Cardiac fibroblast (primary cell): ENCODE data around the gene POLR1E.
A peak's percentile ranks its signal among the peaks of the same experiment; 100 is the strongest.
"Not testable (repeated sequence)": the region's sequence is repeated elsewhere in the genome, so short reads cannot be mapped to it uniquely, and the experiment has no call there.

ENCODE experiments used
- DNase-seq, 2 donors: peaks; one replicate each; pipeline versions ENCODE4 v3.0.0 to v3.0.0-alpha.2; 2010; ENCODE audit warnings: low read depth in 2 of 2
- H3K4me3 ChIP-seq, 2 donors: replicated peaks in 1 of 2; 1 replicate in 1 of 2; 2 replicates in 1 of 2; pipeline ENCODE4 v1.5.1; 2011; ENCODE audit warnings: low read depth in 2 of 2, low read length in 2 of 2, mild to moderate bottlenecking in 2 of 2, moderate library complexity in 1 of 2
- TF ChIP-seq, protein P1 (sequence below): IDR thresholded peaks from one replicate; pipeline ENCODE4 v1.5.1; 2011; ENCODE audit warnings: low read depth, mild to moderate bottlenecking, low read length, inconsistent platforms

The POLR1E gene

GRCh38 chr9:37471942-37472684, 13.6 kb upstream of the POLR1E start:
- peak; percentile 90 for DNase-seq
- peak overlapping the region; percentile 17 to 29 for H3K4me3 ChIP-seq
- TF ChIP-seq, protein P1, sequence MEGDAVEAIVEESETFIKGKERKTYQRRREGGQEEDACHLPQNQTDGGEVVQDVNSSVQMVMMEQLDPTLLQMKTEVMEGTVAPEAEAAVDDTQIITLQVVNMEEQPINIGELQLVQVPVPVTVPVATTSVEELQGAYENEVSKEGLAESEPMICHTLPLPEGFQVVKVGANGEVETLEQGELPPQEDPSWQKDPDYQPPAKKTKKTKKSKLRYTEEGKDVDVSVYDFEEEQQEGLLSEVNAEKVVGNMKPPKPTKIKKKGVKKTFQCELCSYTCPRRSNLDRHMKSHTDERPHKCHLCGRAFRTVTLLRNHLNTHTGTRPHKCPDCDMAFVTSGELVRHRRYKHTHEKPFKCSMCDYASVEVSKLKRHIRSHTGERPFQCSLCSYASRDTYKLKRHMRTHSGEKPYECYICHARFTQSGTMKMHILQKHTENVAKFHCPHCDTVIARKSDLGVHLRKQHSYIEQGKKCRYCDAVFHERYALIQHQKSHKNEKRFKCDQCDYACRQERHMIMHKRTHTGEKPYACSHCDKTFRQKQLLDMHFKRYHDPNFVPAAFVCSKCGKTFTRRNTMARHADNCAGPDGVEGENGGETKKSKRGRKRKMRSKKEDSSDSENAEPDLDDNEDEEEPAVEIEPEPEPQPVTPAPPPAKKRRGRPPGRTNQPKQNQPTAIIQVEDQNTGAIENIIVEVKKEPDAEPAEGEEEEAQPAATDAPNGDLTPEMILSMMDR, result no peak

GRCh38 chr9:37473982-37474381, 11.8 kb upstream of the POLR1E start:
- not testable (repeated sequence) for DNase-seq, H3K4me3 ChIP-seq

DNA sequence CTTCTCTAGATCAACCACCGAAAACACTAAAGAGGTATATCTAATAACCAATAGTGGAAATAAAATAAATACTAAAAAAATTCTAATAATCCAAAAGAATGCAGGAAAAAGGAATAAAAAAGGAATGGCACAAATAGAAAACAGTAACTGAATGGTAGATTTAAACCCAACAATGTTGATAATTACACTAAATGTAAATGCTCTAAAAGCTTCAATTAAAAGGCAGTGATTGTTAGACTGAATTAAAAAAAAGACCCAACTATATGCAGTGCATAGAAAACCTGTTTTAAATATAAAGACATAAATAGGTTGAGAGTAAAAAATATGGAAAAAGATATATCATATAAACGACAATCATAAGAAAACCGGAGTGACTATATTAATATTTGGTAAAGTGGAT, 11.3 kb upstream of the POLR1E start:
- DNase-seq, result no peak
- no peak overlapping the region for H3K4me3 ChIP-seq
- TF ChIP-seq, protein P1, result no peak

- DNase-seq, result no peak
- TF ChIP-seq, protein P1, result no peak
- no peak overlapping the region for H3K4me3 ChIP-seq
Measured at GRCh38 chr9:37476930-37477329, 8.8 kb upstream of the POLR1E start.

GRCh38 chr9:37477443-37477842, 8.3 kb upstream of the POLR1E start:
- not testable (repeated sequence) for H3K4me3 ChIP-seq, DNase-seq

- H3K4me3 ChIP-seq, DNase-seq: not testable (repeated sequence)
Measured at GRCh38 chr9:37477987-37478619, 7.6 kb upstream of the POLR1E start.

DNA sequence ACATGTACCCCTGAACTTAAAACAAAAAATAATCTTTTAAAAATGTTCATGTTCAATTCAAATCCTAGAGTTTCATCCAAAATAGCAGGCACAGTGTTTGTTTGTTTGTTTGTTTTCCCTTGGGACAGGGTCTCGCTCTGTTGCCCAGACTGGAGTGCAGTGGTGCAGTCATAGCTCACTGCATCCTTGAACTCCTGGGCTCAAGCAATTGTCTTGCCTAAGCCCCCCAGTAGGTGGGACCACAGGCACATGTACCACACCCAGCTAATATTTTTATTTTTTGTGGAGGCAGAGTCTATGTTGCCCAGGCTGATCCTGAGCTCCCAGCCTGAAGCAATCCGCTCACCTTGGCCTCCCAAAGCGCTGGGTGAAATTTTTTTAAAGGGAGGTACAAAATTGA, 5.0 kb upstream of the POLR1E start:
- no peak for DNase-seq
- TF ChIP-seq, protein P1, result no peak
- no peak overlapping the region for H3K4me3 ChIP-seq

GRCh38 chr9:37486256-37486615, 488 bp downstream of the POLR1E start:
- H3K4me3 ChIP-seq, result peak overlapping the region; percentile 81 to 85
- TF ChIP-seq, protein P1, result no peak
- DNase-seq, result no peak
